CD4-positive, alpha-beta T cell treated with Interleukin-6 for 4 hours (primary cell): ENCODE measurements around the gene CHST5.
A peak's percentile ranks its signal among the peaks of the same experiment; 100 is the strongest.
"Not testable (repeated sequence)": the region's sequence is repeated elsewhere in the genome, so short reads cannot be mapped to it uniquely, and the experiment has no call there.

ENCODE experiments used
- DNase-seq: peaks from one replicate; pipeline ENCODE4 v3.0.0-alpha.2; 2020; ENCODE audit warnings: mixed read lengths

CHST5 gene

GRCh38 chr16:75502916-75503605, 32.8 kb downstream of the CHST5 start:
- DNase-seq, result no peak

- DNase-seq, result not testable (repeated sequence)
Measured at GRCh38 chr16:75501820-75502219, 34.1 kb downstream of the CHST5 start.

- no peak for DNase-seq
Measured at GRCh38 chr16:75501359-75501758, 34.5 kb downstream of the CHST5 start.

- not testable (repeated sequence) for DNase-seq
Measured at GRCh38 chr16:75498605-75499322, 37.1 kb downstream of the CHST5 start.

GRCh38 chr16:75497558-75497957, 38.4 kb downstream of the CHST5 start:
- DNase-seq, result no peak

GRCh38 chr16:75495076-75495674, 40.7 kb downstream of the CHST5 start, which contains the start of gene CHST6:
CHST6 (minus strand) TSS chr16:75495441; CDS start chr16:75479828, 15,613 bp downstream.
- DNase-seq, result peak; percentile 18

- no peak for DNase-seq
Measured at GRCh38 chr16:75494661-75495075, 41.2 kb downstream of the CHST5 start.

GRCh38 chr16:75494184-75494583, 41.7 kb downstream of the CHST5 start:
- DNase-seq, result no peak

GRCh38 chr16:75491876-75492275, 44.0 kb downstream of the CHST5 start:
- no peak for DNase-seq

GRCh38 chr16:75488322-75488721, 47.6 kb downstream of the CHST5 start:
- DNase-seq, result no peak

- DNase-seq, result no peak
Measured at GRCh38 chr16:75486676-75487313, 49.1 kb downstream of the CHST5 start.

- DNase-seq, result no peak
Measured at GRCh38 chr16:75486014-75486675, 49.8 kb downstream of the CHST5 start.

GRCh38 chr16:75485230-75486013, 50.5 kb downstream of the CHST5 start:
- no peak for DNase-seq

- no peak for DNase-seq
Measured at GRCh38 chr16:75483222-75483621, 52.7 kb downstream of the CHST5 start.

GRCh38 chr16:75482434-75483205, 53.3 kb downstream of the CHST5 start:
- no peak for DNase-seq

GRCh38 chr16:75481475-75481874, 54.4 kb downstream of the CHST5 start:
- no peak for DNase-seq

GRCh38 chr16:75479421-75479990, 56.4 kb downstream of the CHST5 start:
- DNase-seq, result no peak
